IPS-11a (cell line): ENCODE measurements around the gene GHRHR.

ENCODE experiments used
- H3K4me3 ChIP-seq: one replicate; pipeline ENCODE4 v1.5.1; 2013; ENCODE audit warnings: low read depth, low read length, control low read depth

Gene GHRHR

DNA sequence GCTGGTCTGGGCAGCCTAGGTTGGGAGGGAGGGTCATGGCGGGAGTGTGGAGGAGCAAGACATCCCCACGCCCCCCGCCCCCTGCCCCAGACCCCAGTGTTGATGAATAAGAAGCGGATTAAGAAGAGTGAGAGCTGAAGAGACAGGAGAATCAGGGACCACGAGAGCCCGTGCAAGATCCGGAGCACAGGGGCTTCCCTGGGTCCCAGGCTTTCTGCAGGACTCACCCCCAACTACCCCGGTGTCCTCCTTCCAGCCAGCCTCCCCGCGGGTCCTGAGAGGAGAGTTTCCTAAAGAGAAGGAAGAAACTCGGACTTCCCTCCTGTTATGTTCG, 20.1 kb downstream of the GHRHR start:
- H3K4me3 ChIP-seq: no peak overlapping the region

DNA sequence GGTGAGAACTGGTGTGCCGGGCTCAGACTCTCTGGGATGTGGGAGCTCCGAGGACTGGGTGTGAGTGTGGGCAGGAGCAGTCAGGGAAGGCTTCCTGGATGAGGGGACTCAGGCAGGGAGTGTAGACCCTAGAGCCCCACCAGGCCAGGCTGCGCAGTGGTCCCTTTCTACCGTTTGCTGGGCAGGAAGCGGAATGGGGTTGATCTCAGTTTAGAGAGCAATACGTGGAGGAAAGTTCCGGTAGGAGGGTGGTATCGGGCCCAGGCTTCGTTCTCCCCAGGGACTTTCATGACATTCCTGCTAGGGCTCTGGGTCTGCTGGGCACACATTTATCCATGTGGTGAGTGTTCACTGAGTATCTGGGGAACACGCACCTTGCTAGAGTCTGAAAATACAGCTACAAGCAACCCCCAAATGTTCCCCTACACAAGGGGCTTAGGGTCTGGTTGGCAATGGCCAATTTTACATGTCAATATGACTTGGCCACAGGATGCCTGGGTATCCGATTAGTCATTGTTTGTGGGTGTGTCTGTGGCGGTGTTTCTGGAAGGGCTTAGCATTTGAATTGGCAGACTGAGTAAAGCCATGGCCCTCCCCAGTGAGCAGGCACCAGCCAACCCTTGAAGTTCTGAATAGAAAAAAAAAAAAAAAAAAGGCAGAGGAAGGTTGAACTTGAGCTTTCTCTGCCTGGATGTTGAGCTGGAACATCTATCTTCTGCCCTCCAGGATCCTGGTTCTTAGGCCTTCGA, 20.8 kb downstream of the GHRHR start:
- peak overlapping the region; percentile 35 for H3K4me3 ChIP-seq

DNA sequence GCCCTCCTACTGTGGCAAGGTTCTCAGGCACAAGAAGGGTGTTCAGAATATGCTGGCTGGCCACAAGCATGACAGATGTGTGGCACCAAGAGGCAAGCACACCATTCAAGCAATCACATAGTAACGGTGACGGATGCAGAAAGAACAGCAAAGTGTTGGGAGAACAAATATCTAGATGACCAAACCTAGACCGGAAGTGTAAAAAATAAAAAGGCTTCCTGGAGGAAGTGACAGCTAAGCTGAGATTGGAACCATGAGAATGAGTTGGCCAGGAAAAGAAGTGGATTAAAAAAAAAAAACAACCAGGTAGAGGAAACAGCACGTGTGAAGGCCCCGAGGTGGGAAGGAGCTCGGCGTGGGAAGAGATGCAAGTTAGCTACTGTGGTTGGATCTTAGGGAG, 22.0 kb downstream of the GHRHR start:
- H3K4me3 ChIP-seq: no peak overlapping the region

DNA sequence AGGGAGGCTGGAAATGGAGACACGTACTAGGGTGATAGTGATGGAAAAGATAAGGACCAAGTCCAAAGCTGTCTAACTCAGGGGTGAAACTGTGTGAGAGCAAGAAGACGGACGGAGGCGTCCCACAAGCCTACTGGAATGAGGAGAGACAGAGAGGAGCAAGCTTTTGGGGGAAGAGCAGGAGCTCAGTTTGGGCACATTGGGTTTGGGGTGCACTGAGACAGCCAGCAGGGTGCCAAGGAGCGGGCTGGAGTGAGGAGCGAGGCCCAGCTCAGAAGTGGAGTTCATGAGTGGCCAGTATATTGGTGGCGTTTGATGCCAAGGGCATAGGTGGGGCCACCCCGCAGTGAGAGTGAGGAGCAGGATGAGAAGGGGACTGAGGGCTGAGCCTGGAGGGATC, 22.6 kb downstream of the GHRHR start:
- H3K4me3 ChIP-seq: no peak overlapping the region

DNA sequence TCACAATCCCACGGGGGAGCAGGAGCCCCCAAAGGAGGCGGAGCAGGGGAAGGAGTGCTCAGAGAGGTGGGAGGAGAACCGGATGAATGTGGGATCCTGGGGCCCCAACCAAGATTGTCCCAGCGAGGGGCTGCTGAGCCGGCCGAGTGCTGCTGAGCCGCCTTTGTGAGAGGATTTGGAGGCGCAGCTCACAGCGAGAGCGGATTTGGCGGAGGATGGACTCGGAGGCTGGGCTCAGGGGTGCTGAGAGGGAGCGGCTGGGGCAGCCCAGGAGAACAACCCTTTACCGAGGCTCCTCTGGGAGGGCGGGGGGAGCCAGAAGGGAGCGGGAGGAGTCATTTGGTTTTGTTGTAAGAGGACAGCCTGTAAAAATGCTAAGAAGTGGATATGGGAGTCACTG, 23.0 kb downstream of the GHRHR start:
- H3K4me3 ChIP-seq: no peak overlapping the region

DNA sequence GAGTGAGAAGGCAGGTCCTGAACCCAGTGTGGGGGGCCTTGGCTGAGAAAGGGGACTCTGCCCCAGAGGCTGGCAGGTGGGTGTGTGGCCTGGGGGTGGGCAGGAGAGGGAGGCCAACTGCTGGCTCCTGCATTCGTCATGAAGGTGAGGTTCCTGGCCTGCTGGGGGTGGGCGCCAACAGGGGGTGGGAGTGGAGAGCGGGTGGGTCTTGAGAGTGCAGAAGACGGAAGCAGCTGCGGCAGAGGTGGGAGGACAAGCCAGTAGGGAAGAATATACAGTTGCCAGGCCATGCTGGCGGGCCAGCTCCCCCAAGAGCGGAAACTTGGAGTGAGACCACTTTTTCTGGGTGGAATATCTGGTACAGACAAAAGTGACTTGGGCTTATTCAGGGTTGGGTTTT, 23.4 kb downstream of the GHRHR start:
- H3K4me3 ChIP-seq: no peak overlapping the region

DNA sequence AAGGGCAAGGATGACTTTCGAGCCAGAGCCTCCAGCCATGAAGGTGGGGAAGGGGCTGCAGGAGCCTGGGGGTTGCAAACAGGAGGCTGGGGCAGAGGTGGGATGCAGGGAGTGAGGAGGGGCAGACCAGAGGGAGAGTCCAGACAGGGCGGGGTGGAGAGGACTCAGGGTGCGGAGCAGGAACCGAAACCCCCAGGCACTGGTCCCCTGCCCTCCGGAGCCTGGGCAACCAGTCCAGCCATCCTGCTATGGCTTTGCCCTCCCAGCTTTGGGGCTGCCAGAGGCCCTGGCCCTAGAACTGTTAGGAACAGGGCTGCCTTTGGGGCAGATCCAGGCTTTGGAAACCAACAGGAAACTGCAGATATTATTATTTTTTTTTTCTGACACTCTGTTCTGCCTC, 24.2 kb downstream of the GHRHR start:
- H3K4me3 ChIP-seq: no peak overlapping the region

DNA sequence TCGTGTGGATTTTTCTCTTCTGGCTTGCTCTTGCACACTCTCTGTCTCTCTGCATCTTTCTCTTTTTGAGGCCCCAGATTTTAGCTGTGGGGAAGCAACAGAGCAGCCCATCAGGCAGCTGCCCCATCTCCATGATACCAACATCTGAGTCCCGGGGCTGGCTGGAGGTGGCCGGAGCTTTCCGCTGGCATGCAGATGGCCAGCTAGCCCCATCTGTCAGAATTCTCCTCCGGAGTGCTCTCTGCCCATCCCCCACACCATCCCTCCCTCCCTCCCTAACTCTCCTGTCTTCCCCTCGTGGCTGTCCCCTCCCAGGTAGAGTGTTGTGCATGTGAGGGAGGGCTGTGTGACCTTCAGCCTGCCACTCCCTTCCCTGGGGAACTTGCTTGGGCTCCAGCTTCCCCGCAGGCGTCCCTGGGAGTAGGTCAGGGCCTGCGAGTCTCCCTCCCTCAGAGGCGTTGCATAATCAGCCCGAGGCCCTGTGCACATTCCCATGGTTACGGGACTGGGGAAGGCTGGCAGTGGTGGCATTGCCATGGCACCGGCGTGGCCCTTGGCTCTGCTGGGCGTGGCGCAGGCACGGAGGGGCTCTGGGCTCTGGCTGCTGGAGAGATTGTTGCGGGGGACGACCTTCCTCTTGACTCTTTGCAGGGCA, 24.7 kb downstream of the GHRHR start:
- no peak overlapping the region for H3K4me3 ChIP-seq

DNA sequence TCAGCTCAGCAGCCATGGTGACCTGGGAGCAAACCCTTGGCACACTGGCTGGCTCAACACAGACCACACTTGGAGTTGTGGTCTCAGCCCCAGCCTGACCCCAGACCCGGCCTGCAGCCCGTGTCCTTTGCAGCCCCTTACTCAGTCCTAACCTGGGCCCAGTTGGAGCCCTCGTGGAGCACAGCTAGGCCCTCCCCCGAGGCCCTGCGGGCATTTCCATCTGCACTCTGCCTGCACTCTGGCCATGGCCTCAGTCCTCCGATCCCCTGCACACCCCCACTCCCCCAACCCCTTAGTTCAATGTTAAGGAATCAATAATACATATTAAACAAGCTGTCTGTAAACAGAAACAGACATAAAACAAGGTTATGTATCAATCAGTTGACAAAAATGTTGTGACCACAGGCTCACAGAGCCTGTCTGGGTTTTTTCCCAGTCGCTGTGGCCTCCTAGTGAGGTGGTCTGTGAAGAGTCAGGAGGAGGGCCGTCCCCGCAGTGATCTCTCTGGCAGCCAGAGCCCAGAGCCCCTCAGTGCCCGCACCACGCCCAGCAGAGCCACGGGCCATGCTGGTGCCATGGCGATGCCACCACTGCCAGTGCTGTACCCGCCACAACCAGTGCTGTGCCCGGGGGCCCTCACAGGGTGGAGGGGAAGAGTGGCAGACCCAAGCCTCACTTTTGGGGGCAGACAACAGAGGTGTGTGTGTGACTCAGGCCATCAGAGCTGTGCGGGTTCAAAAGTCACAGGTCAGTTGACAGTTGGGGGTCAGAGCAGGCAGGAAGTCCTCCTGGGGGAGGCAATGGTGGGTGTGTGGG, 25.5 kb downstream of the GHRHR start:
- no peak overlapping the region for H3K4me3 ChIP-seq

DNA sequence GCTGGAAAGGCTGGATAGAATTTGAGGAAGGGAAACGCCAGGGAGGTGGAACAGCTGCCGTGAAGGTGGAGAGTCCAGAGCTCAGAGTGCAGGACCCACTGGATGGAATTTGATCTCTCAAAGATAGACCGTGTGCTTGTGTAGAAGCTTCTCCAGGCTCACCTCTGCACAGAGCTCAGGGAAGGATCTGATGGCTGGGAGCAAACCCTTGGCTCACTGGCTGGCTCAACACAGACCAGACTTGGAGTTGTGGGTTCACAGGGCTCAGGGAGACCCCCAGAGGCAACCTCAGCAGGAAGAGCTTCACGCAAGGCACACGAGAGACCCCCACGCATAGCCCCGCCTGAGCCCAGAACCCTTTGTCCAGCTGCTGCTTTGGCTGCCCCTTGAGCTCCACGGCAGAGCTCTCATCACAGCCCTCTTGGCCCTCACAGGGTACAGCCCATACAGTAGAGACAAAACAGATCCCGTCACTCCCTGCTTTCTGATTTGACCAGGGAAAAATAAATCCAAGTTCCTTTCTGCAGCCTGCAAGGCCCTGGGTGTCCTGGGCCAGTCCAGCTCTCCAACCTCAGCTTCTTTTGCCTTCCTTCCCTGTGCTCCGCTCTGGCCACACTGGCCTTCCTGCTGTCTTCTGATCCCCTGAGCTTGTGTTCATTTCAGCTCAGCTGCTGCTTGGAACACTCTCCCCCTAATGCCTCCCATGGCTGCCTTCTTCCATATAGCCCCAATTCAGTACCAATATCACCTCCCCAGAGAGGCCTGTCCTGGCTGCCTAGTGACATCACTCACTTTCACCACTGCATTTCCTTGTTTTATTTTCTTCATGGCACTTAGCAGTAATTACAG, 26.3 kb downstream of the GHRHR start:
- no peak overlapping the region for H3K4me3 ChIP-seq

DNA sequence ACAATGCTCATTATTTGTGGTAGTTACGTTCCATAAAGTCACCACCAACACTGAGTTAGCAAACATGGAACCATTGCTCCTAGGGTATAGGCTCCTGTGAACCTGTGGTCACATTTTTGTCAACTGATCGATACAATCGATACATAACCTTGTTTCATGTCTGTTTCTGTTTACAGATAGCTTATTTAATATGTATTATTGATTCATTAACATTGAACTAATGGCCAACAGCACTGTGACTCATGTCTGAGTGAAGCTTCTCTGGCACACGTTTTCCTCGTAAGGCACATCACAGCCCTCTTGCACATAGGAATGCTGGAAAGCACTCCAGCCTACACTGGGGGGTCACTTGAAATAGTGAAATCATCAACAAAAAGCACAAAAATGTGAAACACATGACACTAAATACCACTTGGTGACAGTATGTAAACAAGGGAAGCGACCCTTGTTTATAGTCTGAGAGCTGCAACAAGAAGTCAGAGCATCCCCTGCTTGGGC, 27.0 kb downstream of the GHRHR start:
- no peak overlapping the region for H3K4me3 ChIP-seq

DNA sequence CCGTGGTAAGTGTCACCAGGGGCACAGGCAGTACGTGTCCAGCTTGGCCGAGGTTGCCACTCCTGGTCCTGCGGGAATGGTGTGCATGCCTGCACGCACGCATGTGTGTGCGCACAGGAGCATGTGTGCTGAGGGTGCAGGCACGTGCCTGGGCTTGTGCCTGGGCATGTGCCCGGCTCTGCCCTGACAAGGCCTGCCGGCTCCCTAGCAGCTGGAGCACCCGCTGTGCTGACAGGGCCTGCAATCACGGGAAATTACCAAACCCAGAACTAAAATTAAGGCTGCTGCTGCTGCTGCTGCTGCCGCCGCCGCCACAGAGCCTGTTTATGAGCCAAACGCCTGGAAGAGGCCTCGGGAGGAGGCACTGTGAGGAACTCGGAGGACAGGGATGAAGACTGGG, 28.7 kb downstream of the GHRHR start:
- H3K4me3 ChIP-seq: no peak overlapping the region

DNA sequence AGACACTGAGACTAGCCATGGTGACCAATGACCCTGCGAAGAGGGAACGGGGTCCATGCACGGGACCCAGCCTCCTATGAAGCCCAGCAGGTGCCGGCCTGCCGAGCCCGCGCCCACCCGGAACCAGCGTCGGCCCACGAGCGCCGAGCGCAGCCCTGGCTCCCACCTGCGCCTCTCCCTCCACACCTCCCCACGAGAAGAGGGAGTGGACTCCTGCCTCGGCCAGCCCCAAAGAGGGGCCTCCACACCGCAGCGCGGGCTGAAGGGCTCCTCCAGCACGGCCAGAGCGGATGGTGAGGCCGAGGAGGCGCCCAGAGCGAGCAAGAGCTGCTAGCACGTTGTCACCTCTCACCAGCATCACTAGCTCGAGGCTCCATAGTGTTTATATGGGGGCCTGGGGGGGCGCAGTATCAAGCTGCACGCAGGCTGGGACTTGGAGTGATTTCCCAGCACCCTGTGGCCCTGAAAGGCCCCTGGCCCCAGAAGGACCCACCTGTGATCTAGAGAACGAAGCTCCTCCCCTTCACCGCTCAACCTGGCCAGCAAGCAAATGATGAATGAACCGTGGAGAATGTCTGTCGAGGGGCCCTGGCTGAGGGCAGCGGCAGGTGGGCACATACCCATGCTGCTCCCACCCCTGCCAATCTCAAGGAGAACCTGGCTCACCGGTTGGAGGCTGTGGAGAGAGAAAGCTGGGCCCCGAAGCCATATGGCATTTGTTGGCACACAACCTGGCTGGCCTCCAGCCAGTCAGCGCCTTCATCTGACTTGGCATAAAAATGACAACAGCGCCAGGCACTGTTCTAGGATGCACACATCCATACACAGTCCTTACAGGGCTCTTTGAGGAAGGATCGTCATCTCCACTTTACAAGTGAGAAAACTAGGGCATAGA, 30.7 kb downstream of the GHRHR start:
- no peak overlapping the region for H3K4me3 ChIP-seq

DNA sequence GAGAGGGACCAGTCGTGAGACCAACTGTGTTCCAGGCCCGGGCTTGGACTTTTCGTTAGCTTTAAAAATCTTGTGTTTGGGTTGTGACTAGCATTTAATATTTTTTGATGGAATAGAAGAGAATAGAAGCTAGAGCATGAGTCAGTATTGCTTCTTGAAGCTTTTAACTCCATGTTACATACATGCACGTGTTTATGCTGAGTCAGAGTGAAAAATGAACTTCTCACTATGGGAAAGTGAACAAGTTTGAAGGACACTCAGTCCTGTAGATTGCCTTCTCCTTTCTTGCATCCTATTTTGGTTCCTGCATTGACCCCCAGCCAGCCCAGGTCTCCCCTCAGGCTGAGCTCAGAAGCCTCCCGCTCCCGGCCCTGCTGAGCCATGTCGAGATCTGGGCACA, 31.8 kb downstream of the GHRHR start:
- H3K4me3 ChIP-seq: no peak overlapping the region

DNA sequence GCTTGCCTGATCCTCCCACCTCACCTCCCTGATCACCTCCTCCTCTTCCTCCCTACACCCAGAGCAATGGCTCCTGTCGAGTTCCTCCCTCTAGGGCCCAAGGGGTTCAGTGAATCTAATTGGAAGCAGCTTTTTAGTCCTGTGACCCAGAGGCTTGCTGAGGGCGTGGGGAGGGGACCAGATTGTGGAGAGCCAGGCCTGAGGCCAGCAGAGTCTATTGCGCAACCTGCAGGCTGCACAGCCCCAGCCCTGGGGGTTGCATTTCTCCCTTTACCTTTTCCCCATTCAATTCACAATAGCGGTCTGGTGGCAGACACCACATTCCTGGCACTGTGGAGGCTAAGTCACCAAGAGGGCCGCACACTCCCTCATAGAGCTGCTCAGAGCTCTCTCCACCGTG, 32.5 kb downstream of the GHRHR start:
- no peak overlapping the region for H3K4me3 ChIP-seq

DNA sequence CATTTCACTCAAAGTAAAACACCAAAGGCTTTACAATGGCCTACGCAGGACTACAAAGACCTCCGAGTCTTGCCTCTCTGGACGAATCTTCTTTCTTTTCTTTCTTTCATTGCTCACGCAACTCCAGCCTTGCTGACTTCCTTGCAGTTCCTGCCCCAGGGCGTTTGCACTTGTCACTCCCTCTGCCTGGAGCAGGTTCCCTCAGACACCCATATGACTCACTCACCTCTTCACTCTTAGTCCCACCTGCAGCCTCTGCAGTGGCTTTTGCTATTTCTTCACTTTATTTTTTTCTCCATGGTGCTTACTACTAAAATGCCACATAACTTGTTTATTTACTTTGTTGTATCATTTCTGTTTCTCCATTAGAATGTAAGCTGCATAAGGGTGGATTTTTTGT, 33.1 kb downstream of the GHRHR start:
- no peak overlapping the region for H3K4me3 ChIP-seq

DNA sequence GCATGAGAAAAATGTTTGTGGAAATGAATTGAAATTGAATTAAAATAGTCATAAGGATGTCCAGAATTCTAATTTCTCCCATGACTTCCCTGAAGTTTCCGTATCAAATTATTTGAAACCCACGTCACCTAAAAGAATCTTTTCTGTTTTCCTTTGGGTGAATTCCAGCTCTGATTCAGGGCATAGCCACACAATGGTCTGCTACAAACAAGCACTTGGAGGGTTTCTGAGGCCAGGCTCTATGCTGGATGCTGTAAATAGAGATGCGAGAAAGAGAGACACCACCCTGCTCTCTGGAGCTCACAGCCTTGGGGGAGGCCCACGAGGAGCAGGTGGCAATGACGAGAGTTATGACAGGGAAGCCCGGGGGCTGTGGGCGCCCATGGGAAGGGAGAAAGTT, 33.6 kb downstream of the GHRHR start:
- no peak overlapping the region for H3K4me3 ChIP-seq

DNA sequence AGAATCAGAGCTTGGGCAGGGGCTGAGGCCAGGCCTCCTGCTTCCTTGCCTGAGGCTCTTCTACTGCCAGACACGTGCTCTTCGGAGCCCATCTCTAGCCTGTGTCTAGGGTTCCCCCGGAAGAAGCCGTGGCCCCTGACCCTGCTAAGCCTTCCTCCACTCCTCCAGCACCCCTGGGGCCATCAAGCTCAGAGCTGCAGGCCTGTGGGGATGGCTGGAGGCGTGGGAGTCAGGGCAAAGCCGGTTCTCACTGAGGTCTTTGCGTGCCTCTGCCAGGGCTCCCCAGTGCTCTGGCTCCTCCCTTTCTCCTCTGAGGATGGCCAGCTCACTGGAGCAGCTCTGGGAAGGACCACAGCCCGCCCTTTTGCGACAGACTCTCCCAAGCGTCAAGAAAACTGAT, 34.4 kb downstream of the GHRHR start:
- no peak overlapping the region for H3K4me3 ChIP-seq

DNA sequence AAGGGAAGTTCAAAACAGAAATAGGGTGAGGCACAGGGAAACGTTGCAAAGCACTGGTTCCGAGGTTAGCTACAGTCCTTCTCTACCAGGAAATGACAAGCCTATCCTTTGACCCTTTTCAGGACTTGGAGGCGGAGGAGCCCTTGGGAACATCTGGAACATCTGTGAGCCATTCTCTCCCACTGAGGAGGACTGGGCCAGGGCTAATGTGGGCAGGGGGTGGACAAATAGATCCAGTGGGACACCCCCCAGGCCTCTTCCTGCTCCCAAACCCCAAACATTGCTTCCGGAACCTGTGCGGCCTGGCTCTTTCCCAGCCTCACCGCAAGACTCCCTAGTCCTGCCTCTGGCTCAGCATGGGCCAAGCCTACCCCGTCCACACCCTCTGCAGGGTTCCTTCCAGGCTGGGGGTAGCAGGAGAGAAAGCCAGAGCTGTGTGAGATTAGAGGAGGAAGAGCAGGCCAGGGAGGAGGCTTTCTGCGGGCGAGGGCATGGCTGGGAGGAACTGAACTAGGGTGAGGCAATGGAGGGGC, 36.5 kb downstream of the GHRHR start:
- no peak overlapping the region for H3K4me3 ChIP-seq

DNA sequence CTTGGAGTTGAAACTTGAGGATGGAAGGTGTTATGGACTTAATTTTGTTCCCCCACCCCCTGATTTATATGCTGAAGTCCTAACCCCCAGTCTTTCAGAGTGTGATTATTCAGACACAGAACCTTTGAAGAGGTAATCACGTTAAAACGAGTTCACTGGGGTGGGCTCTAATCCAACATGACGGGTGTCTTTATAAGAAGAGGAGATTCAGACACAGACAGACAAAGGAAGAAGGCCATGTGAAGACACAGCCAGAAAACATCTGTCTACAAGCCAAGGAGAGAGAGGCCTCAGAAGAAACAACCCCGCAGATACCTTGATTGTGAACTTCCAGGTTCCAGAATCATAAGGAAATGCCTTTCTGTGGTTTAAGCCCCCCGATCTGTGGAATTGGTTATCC, 37.0 kb downstream of the GHRHR start:
- H3K4me3 ChIP-seq: no peak overlapping the region
